ENCODE measurements around the gene MIOS. TPM values are rescaled to one million over a fixed set of nuclear protein-coding genes. Genes with fewer than 3 reads are reported as not detected.

MIOS gene
- total and polyA plus RNA-seq, 10 donors: 18.0 to 104 (median 45.3) TPM

GRCh38 chr7:7607010-7607409, 40.3 kb downstream of the MIOS start:
- Histone ChIP-seq H3K4me3 (no peak overlapping the region), H3K27ac (no peak overlapping the region), H3K36me3 (peaks cover 0 to 61% (median 14%) of the 10 kb centered on the region in 6 donors), H3K27me3 (replicated peaks in 1 of 7) (no peaks in the 10 kb centered on the region), H3K9me3 (no peaks in the 10 kb centered on the region), H3K4me1 (no peaks in the 10 kb centered on the region)
- TF ChIP-seq POLR2AphosphoS5 (IDR thresholded peaks at IDR 0.05): no peak
- TF ChIP-seq CTCF (IDR thresholded peaks at IDR 0.05 in 8 of 11, conservative IDR thresholded peaks at IDR 0.05 in 3 of 11): no peak
- TF ChIP-seq POLR2A (IDR thresholded peaks at IDR 0.05): no peak
- DNase-seq: no peak
- WGBS, 5 donors: 62 to 84% (median 63%) methylated on average over 3 of the region's 3 CpGs
- intact Hi-C loops (cut with DNase I; ENCODE audit: low total_unique reads): no loop called here

GRCh38 chr7:7609330-7609729, 42.6 kb downstream of the MIOS start:
- H3K36me3 ChIP-seq: peaks cover 0 to 61% (median 14%) of the 10 kb centered on the region in 6 donors
- intact Hi-C loops (cut with DNase I; ENCODE audit: low total_unique reads): no loop called here
- WGBS, 5 donors: 92 to 96% (median 93%) methylated on average over 2 of the region's 2 CpGs

GRCh38 chr7:7612519-7612918, 45.8 kb downstream of the MIOS start:
- no peaks in the 10 kb centered on the region for H3K27me3 ChIP-seq (replicated peaks in 1 of 7)
- no peak for DNase-seq
- peaks cover 0 to 36% (median 7%) of the 10 kb centered on the region in 6 donors for H3K36me3 ChIP-seq
- H3K27ac ChIP-seq: no peak overlapping the region
- TF ChIP-seq POLR2AphosphoS5 (IDR thresholded peaks at IDR 0.05) (no peak), POLR2A (IDR thresholded peaks at IDR 0.05) (no peak), CTCF (IDR thresholded peaks at IDR 0.05 in 8 of 11, conservative IDR thresholded peaks at IDR 0.05 in 3 of 11) (no peak)
- no peaks in the 10 kb centered on the region for H3K4me1 ChIP-seq
- intact Hi-C loops (cut with DNase I; ENCODE audit: low total_unique reads): no loop called here
- no peak overlapping the region for H3K4me3 ChIP-seq
- WGBS, 5 donors: 89 to 98% (median 95%) methylated on average over 1 of the region's 1 CpG
- H3K9me3 ChIP-seq: no peaks in the 10 kb centered on the region

More at GRCh38 chr7:7609330-7609729, 42.6 kb downstream of the MIOS start:
- no peaks in the 10 kb centered on the region for H3K4me1 ChIP-seq
- no peak for TF ChIP-seq CTCF (IDR thresholded peaks at IDR 0.05 in 8 of 11, conservative IDR thresholded peaks at IDR 0.05 in 3 of 11)
- no peak for TF ChIP-seq POLR2AphosphoS5 (IDR thresholded peaks at IDR 0.05)
- no peak for TF ChIP-seq POLR2A (IDR thresholded peaks at IDR 0.05)
- DNase-seq: no peak
- no peak overlapping the region for H3K4me3 ChIP-seq
- H3K27me3 ChIP-seq (replicated peaks in 1 of 7): no peaks in the 10 kb centered on the region
- no peaks in the 10 kb centered on the region for H3K9me3 ChIP-seq
- H3K27ac ChIP-seq: no peak overlapping the region

- H3K9me3 ChIP-seq: no peaks in the 10 kb centered on the region
- intact Hi-C loops (cut with DNase I; ENCODE audit: low total_unique reads): no loop called here
- peaks cover 0 to 29% (median 2%) of the 10 kb centered on the region in 6 donors for H3K36me3 ChIP-seq
- H3K4me1 ChIP-seq: no peaks in the 10 kb centered on the region
- H3K27ac ChIP-seq: no peak overlapping the region
- H3K27me3 ChIP-seq (replicated peaks in 1 of 7): no peaks in the 10 kb centered on the region
- no peak for TF ChIP-seq CTCF (IDR thresholded peaks at IDR 0.05 in 8 of 11, conservative IDR thresholded peaks at IDR 0.05 in 3 of 11)
- TF ChIP-seq POLR2AphosphoS5 (IDR thresholded peaks at IDR 0.05): no peak
- no peak for TF ChIP-seq POLR2A (IDR thresholded peaks at IDR 0.05)
- no peak for DNase-seq
- WGBS, 5 donors: 91 to 100% (median 95%) methylated on average over 1 of the region's 1 CpG
- H3K4me3 ChIP-seq: no peak overlapping the region
These were observed 46.5 kb downstream of the MIOS start for GRCh38 chr7:7613210-7613609.
